Measurements from ENCODE around the gene LCAT.
"Not testable (repeated sequence)": the region's sequence is repeated elsewhere in the genome, so short reads cannot be mapped to it uniquely, and the experiment has no call there.

The LCAT gene

GRCh38 chr16:67943619-67944504, at the start of gene LCAT:
TSS of gene LCAT (minus strand) at chr16:67944120. CDS start at chr16:67944101, 19 bp downstream.
- DNase-seq (ENCODE audit: low spot score) = no peak

GRCh38 chr16:67993207-67994039, 49.5 kb upstream of the LCAT start:
- peak; percentile 79 for DNase-seq (ENCODE audit: low spot score)

- DNase-seq (ENCODE audit: low spot score) = no peak
Observed at GRCh38 chr16:67992661-67993206, 48.8 kb upstream of the LCAT start.

GRCh38 chr16:67990018-67990386, 46.1 kb upstream of the LCAT start:
- DNase-seq (ENCODE audit: low spot score) = no peak

GRCh38 chr16:67989322-67990017, 45.5 kb upstream of the LCAT start:
- no peak for DNase-seq (ENCODE audit: low spot score)

GRCh38 chr16:67988675-67989074, 44.8 kb upstream of the LCAT start:
- DNase-seq (ENCODE audit: low spot score) = no peak

- DNase-seq (ENCODE audit: low spot score) = no peak
Observed at GRCh38 chr16:67987460-67988160, 43.7 kb upstream of the LCAT start.

GRCh38 chr16:67986949-67987348, 43.0 kb upstream of the LCAT start:
- DNase-seq (ENCODE audit: low spot score) = no peak

GRCh38 chr16:67982011-67982696, 38.2 kb upstream of the LCAT start:
- DNase-seq (ENCODE audit: low spot score) = no peak

- no peak for DNase-seq (ENCODE audit: low spot score)
Observed at GRCh38 chr16:67979955-67980678, 36.2 kb upstream of the LCAT start, which contains the start of gene DPEP3. TSS of gene DPEP3 (minus strand) at chr16:67980499. CDS start at chr16:67980380, 119 bp downstream.

- no peak for DNase-seq (ENCODE audit: low spot score)
Observed at GRCh38 chr16:67977469-67978227, 33.7 kb upstream of the LCAT start.

GRCh38 chr16:67977005-67977404, 33.1 kb upstream of the LCAT start:
- DNase-seq (ENCODE audit: low spot score) = no peak

- no peak for DNase-seq (ENCODE audit: low spot score)
Observed at GRCh38 chr16:67976205-67976604, 32.3 kb upstream of the LCAT start.

- no peak for DNase-seq (ENCODE audit: low spot score)
Observed at GRCh38 chr16:67975321-67976105, 31.6 kb upstream of the LCAT start.

GRCh38 chr16:67972285-67972684, 28.4 kb upstream of the LCAT start:
- not testable (repeated sequence) for DNase-seq (ENCODE audit: low spot score)

GRCh38 chr16:67971111-67971510, 27.2 kb upstream of the LCAT start:
- DNase-seq (ENCODE audit: low spot score) = no peak

- no peak for DNase-seq (ENCODE audit: low spot score)
Observed at GRCh38 chr16:67969254-67970039, 25.5 kb upstream of the LCAT start.

Measured in RKO (cell line).